Measurements from ENCODE around the gene CACNA2D1.

CACNA2D1 gene

GRCh38 chr7:82175319-82175718 lies 268.3 kb downstream of the CACNA2D1 start:
- no peak overlapping the region for H3K27ac ChIP-seq
- TF ChIP-seq CTCF (IDR thresholded peaks at IDR 0.05) = no peak
- no peak for TF ChIP-seq ZFX (IDR thresholded peaks at IDR 0.05; ENCODE audit: borderline replicate concordance)

- H3K27ac ChIP-seq = no peak overlapping the region
- no peak for TF ChIP-seq ZFX (IDR thresholded peaks at IDR 0.05; ENCODE audit: borderline replicate concordance)
- no peak for TF ChIP-seq CTCF (IDR thresholded peaks at IDR 0.05)
These were observed 270.1 kb downstream of the CACNA2D1 start for GRCh38 chr7:82173400-82174021.

DNA sequence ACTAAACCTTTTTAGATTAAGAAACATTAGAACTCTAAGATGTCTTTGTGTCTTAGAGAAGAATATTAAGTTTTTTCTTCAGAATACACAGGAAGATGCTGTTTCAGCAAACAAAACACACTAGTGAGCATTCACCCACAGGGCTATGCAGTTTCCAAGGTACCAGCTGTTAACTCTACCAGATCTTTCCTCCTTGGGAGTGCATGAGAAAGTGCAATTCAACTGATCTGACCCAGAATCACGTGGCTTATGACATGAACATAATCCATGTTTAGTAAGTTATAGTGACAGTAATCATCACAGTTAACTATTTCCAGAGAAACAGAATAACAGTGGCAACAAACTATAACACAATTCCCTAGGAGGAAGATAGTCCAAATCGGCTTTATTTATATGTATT lies 270.7 kb downstream of the CACNA2D1 start:
- H3K27ac ChIP-seq = no peak overlapping the region
- no peak for TF ChIP-seq ZFX (IDR thresholded peaks at IDR 0.05; ENCODE audit: borderline replicate concordance)
- TF ChIP-seq CTCF (IDR thresholded peaks at IDR 0.05) = no peak

DNA sequence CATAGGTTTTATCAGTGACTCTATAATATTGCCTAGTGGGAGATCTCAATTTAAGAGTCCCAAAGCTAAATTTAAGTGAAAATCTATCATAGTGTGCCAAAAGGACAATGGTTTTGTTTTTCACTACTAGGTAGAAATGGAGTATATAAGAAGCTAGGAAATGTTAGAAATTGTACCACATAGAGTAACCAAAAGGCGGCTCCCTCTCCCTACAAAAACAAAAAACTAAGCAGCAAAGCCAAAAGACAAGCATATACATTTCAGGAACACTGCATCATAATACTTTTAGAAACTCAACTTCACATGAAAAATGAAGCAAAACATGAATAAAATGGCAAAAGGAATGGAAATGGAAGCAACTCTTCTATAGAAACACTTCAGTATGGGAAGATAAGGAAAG lies 271.6 kb downstream of the CACNA2D1 start:
- TF ChIP-seq ZFX (IDR thresholded peaks at IDR 0.05; ENCODE audit: borderline replicate concordance) = no peak
- no peak for TF ChIP-seq CTCF (IDR thresholded peaks at IDR 0.05)

GRCh38 chr7:82167558-82168314 lies 275.8 kb downstream of the CACNA2D1 start:
- no peak overlapping the region for H3K27ac ChIP-seq
- TF ChIP-seq ZFX (IDR thresholded peaks at IDR 0.05; ENCODE audit: borderline replicate concordance) (no peak), CTCF (IDR thresholded peaks at IDR 0.05) (no peak)

More for the DNA sequence above, 271.6 kb downstream of the CACNA2D1 start:
- H3K27ac ChIP-seq = no peak overlapping the region

DNA sequence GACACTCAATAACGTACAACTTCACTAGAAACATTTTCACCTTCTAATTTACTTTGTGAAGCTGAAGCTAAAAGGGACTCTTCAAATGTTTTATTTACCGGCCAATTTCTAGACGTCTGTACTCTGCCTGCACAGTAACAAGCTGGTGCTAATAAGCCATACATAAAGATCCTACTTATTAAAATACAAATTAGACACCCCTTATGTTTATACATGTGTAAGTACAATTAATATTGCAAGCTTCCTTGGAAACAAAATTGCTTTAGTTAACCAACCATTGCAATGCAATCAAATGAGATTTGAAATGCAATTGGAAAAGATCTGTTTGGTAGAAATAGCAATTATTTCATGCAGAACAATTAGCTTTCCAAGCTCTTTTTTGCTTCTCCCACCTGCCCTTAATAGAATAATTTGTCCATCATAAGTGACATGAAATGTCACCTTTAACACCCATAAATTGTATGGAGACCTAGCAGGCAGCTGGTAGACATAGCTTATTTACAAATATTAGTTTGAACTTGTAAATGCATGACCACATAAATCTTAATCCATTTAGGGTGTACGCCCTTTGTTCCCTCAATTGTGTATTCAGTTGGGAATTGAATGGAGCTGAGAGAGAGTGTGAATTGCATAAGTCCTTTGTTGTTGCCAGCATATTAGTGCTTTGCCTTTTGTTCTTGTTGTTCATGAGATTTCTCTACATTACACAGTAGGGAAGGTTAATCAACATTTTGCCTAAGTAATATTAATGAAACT lies 277.1 kb downstream of the CACNA2D1 start:
- H3K27ac ChIP-seq = no peak overlapping the region
- TF ChIP-seq CTCF (IDR thresholded peaks at IDR 0.05) = no peak
- TF ChIP-seq ZFX (IDR thresholded peaks at IDR 0.05; ENCODE audit: borderline replicate concordance) = no peak

Data from 22Rv1 (cell line).